NCI-H526 (cell line): Measurements from ENCODE around the gene ZNF438.

ENCODE experiments used
- DNase-seq, 2 experiments: peaks; one replicate each; lab custom pipeline; 2025; lab: John Stamatoyannopoulos, UW

Gene ZNF438

GRCh38 chr10:30848396-30849032, 183.2 kb downstream of the ZNF438 start:
- no peak for DNase-seq

GRCh38 chr10:30847642-30848041, 184.0 kb downstream of the ZNF438 start:
- DNase-seq: no peak

GRCh38 chr10:30847199-30847598, 184.5 kb downstream of the ZNF438 start:
- no peak for DNase-seq

GRCh38 chr10:30846710-30847109, 185.0 kb downstream of the ZNF438 start:
- DNase-seq: no peak

- no peak for DNase-seq
These were observed 188.8 kb downstream of the ZNF438 start for GRCh38 chr10:30842894-30843293.

GRCh38 chr10:30842185-30842584, 189.5 kb downstream of the ZNF438 start:
- no peak for DNase-seq

GRCh38 chr10:30840395-30841050, 191.1 kb downstream of the ZNF438 start:
- no peak for DNase-seq

GRCh38 chr10:30839652-30840051, 192.0 kb downstream of the ZNF438 start:
- no peak for DNase-seq

- no peak for DNase-seq
These were observed 195.3 kb downstream of the ZNF438 start for GRCh38 chr10:30836406-30836805.

GRCh38 chr10:30835146-30835545, 196.5 kb downstream of the ZNF438 start:
- DNase-seq: no peak

- no peak for DNase-seq
These were observed 197.0 kb downstream of the ZNF438 start for GRCh38 chr10:30834651-30835050.

- no peak for DNase-seq
These were observed 197.5 kb downstream of the ZNF438 start for GRCh38 chr10:30834153-30834552.

GRCh38 chr10:30833628-30833970, 198.1 kb downstream of the ZNF438 start:
- DNase-seq: no peak

GRCh38 chr10:30832749-30833627, 198.7 kb downstream of the ZNF438 start:
- DNase-seq: no peak

- no peak for DNase-seq
These were observed 199.5 kb downstream of the ZNF438 start for GRCh38 chr10:30832001-30832748.

GRCh38 chr10:30831426-30831825, 200.2 kb downstream of the ZNF438 start:
- no peak for DNase-seq

GRCh38 chr10:30830315-30831230, 201.1 kb downstream of the ZNF438 start:
- no peak for DNase-seq

GRCh38 chr10:30829901-30830300, 201.8 kb downstream of the ZNF438 start:
- DNase-seq: no peak

- DNase-seq: no peak
These were observed 203.0 kb downstream of the ZNF438 start for GRCh38 chr10:30828680-30829079.

- DNase-seq: no peak
These were observed 203.5 kb downstream of the ZNF438 start for GRCh38 chr10:30828164-30828563.

- DNase-seq: no peak
These were observed 204.0 kb downstream of the ZNF438 start for GRCh38 chr10:30827531-30828120.
